GM18517 (cell line): ENCODE results near the gene CDKN1A.

Experiments
- ATAC-seq: cut with Tn5 transposase; IDR thresholded peaks from one replicate; pipeline ENCODE4 v1.9.1; 2021; ENCODE audit warnings: mild to moderate bottlenecking, moderate library complexity; ENCODE audit not compliant: unreplicated experiment

Gene CDKN1A

DNA sequence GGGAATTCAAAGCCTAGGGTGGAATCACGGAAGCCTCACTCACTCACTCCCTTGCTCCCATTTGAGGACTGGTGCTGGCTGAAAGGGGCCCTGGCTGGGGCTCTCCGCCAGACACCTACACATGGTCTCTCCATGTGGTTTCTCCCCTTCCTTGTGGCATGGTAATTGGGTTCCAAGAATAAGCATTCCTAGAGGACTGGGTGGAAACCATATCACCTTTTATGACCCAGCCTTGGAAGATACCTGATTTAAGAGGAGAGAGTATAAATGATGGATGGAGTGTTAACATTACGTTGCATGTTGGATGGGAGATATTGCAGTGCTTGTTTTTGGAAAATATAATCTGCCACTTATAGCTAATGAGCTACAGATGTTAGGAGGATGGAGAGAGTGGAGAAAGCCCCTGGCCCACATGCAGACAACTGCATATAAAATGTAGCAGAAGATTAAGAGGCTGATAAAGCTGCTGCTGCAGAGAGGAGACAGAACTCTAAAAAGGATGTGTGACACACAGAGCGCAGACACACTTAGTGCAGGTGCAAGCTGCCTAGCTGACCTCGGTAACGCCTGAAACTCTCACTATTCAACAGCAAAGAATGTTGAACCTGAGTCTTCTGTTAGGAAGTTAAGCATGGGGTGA is 23.3 kb upstream of the CDKN1A start:
- ATAC-seq = no peak

DNA sequence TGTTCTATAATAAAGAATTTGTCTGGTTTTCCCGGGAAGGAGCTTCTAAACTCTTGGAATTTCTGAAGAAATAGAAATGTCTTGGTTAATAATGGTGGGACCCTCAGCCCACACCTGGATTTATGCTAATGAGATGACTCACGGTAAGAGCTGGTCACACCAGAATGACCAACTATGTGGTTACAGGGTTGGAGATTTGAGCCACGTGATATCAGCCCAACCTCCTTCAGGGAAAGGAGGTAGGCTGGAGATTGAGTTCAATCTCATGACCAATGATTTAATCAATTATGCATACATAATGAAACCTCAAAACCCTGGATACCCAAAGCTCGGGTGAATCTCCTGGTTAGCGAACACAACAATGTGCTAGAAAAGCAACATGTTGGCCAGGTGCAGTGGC is 22.1 kb upstream of the CDKN1A start:
- ATAC-seq = no peak

DNA sequence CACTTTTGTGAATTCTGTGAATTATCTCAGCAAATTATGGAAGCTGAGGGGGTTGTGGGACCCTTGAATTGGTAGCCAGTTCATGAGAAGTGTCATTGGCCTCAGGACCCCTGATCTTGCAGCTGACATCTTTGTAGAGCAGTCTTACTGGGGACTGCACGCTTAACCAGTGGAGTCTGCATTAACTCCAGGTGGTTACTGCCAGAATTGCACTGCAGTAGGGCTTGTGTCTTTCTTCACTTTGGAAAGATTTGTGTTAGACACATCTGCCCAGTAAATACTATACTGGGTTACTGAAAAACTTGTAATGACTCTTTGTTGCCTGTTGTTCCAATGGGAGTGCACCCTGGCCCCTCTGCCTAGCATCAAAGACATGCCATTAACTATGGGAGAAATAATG is 21.2 kb upstream of the CDKN1A start:
- no peak for ATAC-seq

DNA sequence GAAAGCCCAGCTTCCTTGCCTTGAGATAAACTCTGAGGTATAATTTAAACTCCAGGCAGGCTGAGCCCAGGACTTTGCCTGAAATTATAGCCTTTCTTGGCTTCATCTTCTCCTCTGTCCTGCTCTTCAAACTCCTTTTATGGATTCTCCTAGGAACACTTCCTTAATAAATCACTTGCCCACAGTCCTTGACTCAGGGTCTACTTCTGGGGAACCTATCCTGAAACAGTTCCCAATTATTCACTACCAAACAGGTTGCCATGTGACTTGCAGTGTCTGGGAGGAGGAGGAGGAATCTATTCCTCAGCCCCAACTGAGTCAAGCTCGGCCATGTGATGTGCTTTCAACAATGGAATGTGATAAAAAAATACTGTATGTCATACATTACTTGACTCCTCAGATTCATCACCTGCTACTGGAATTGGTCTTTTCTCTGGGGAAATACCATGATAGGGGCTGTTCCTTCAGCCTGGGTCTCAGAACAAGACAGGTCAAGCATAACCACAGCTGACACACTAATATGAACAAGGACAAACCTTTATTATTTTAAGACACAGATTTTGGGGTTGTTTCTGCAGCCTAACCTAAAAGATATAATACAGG is 20.5 kb upstream of the CDKN1A start:
- ATAC-seq = no peak

DNA sequence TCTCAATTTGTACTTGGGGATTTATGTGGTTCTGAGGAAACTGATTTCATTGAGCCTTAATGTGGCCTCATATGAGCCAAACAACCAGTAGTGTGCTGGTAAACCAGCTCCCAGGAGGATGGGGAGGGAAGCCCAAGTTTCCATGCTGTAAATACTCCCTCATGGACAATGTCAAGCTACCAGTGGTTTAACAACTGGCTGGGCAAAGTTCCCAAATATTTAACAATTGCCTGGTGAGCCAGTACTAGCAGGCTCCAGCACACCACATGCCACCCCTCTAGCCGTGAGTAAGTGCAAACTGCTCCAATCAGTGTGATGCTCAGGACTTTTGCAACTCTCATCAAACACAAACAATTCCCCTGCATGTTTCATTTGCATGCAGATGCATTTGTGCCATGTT is 19.2 kb upstream of the CDKN1A start:
- ATAC-seq = no peak

DNA sequence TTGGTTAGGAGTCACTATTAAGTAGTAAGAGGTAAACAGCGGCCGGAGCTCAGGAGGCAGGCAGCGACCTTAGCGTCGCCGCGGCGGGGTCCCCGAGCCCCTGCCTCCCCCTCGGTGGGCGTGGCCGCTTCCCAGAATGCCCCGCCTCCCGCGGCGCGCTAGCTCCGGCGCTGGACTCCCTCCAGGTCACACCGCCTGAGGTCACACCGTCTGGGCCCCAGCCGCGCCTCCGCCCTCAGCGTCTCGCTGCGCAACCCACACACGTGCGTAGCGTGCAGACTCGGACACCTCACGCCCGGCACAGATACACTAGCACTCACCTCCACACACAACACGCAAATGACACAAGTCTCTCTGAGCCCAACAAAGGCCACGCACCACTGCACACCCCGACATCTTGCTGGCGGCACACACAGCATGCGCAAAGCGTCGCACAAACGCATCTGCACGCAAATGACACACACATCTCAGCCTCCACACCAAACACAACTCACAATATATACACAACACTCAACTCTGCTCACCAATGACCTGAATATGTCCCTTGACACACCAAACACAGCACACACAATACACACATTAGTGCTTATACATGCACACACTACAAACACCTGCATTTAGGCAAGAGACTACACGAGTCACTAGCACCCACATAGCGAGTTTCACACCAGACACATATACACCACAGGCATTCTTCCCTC is 17.6 kb upstream of the CDKN1A start:
- ATAC-seq = no peak

DNA sequence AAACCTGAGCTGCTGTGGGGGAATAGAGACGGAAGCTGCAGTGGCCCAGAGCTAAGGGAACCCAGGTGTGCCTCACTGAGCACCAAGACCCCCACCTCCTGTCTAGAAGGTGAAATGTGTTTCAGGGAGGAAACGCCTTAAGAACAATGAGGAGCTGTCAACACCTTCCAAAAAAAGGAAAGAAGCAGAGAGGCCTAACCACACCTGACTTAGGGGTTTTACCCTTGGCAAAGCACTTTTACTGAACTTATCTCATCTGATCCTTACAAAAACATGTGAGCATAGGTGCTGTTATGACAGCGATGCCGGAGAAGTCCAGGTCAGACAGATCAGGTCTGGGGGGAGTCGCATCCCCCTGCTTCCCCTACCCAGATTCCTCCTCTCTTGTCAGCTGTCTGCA is 16.1 kb upstream of the CDKN1A start:
- ATAC-seq = no peak

DNA sequence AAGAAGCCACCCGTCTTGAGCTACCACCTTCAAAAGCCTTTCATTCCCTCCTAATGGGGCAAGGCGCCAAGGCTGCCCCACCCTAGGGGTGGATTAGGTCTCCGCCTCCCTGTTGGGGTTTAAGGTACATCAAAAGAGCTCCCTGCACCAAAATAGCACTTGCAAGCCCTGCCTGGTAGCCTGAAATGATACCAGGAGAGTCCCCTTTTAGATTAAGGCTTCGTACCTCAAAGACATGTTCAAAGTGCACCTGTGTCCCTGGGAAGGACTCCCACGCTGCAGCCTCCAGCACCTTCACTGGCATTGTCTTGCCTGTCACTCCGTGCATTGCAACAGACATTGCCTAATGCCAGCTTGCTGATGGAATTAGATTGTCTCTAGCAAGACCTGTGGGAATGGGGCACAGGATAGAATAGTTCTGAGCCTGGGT is 15.7 kb upstream of the CDKN1A start:
- no peak for ATAC-seq

DNA sequence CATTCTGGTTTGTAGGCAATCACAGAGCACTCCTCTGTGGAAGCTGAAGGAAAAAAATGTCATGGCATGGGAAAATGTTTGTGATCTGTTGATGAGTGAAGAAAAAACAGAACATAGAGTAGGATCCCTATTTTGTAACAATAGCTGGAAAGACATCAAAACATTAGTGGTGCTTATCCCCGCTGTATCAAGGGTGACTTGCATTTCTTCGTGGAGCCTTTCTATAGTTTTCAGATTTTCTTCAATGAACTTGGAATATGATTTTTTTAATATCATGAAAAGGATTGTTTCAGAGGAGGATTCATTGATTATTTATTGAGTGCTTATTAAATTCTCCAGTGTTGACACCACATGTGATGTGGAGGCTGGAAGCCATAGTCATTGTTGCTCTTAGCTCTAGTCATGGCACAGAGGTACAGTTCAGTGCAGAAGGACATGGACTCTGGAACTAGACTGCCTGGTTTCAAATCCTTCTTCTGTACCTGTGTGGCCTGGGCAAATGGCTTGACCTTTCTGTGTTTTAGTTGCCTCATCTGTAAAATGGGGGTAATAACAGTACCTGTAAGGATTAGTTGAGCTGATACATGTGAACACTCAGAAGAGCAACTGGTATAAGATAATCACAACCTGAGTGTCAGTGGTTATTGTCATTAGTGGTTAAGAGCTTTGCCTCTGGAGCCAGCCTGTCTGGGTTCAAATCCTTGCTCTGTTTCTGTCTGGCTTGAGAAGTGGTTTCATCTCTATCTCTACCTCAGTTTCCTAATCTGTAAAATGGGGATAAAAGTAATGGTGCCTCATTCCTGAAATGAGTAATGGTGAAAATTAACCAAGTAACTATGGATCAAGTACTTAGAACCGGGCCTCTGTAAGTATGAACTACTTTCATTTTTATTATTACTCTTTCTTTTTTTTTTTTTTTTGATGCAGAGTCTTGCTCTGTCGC is 14.7 kb upstream of the CDKN1A start:
- ATAC-seq = no peak

DNA sequence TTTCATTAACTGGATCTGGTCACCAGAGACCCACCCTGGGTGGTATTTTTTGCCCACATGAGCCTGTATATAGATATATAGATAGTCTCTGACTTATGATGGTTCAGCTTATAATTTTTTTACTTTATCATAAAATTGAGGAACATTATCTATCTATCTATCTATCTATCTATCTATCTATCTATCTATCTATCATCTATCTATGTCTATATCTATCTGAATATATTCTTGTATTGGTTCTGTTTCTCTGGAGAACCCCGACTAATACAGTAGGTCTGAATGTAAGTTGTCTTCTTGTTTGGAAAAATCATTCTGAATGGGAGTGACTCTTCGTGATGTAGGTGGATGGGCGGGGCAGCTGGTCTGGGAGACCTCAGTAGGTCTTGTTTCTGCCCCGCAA is 13.3 kb upstream of the CDKN1A start:
- no peak for ATAC-seq

DNA sequence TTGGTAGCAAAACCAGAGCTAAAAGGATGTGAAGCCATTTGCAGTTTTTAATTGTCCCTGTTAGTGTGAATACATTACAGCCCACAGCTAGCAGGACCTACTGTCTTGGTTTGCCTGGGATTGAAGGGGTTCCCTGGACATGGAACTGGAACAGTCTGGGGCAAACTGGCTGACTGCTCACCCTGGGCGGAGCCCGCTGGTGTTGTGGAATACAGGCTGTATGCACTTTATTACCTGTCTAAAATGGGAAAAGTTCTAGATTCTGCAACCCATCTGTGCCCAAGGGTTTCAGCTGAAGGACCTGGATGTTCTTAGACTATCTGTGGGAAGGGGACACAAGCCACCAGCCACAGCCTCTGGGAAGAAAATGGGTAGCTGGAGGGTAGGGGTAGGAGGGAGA is 12.2 kb upstream of the CDKN1A start:
- ATAC-seq = no peak

DNA sequence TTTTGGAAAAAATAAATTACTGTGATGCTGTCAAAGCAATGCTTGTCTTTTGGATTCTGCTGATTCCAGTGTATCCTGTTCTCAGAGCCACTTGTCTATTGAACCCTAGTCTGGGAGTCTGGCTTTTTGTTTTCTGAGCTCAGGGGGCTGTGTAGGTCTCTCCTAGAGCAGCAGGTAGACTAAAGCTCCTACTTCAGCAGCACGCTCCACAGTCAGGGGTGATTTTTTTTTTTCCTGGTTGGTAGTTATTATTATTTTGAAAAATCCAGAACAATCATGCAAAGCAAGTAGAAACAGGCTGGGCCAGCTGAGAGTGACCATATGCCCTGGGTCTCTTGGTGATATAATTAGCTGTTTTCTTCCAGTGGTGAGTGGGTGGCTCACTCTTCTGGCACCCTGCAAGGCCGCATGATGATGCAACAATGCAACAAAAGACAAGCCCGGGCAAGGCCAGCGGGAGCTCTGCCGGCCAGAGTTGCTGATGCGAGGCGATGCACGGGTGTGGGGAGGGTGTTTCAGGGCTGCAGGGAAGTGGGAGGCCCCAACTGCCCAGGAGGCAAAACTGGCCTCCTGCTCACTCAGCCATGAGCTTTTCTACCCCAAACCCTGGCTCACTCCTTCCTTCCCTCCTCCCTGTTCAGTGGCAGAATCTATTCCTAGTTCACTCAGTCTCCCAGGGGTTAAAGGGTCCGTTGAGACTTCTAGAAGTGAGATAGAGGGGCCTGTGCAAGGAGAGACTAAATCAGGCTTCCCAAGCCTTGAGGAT is 11.5 kb upstream of the CDKN1A start:
- ATAC-seq = peak; percentile 68

DNA sequence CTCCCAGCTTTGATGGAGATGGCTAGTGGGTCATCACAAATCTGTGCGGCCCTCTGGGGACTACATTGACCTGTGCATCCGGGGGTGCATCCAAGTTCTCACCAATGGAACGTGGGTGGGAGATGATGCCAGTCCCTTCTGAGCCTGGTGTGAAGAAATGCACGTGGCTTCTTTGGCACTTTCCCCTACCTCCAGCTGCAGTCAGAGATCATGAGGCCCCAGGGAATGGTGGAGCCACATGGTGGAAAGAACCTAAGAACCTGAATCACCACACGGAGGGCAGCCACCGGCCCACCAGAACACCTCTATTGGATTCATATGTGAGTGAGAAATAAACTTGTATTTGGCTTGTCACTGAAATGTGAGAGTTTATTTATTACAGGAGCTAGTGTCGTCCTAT is 9.9 kb upstream of the CDKN1A start:
- no peak for ATAC-seq

DNA sequence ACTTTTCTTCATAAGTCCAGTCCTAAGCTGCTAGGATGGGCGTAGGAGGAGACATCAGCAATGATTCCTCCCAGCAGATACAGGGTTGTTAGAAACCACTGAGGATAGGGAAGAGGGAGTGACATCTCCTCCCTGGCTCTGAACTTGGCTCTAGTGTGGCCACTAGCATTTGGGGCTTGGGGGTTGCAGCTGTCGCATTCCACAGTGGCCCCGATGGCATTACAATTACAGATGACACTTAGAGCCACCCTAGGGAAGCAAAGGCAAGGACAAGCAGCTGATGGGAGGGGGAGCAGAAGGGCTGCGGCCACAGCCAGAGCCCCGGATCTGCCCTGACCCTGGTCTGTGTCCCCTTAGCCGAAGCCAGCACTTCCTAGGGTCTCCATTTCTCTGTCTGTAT is 9.5 kb upstream of the CDKN1A start:
- ATAC-seq = no peak

DNA sequence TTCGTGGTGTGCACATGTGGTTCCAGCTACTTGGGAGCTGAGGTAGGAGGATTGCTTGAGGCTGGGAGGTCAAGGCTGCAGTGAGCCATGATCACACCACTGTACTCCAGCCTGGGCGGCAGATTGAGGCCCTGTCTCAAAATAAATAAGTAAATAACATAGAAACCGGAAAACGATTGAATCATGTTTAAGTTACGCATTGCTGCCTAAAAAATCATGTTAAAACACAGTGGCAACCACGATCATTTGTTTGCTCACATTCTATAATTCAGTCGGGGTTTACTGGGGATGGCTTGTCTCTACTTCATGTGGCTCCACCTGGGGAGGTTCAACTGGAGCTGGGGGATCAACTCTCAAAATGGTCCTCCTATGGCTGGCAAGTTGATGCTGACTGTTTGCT is 8.2 kb upstream of the CDKN1A start:
- ATAC-seq = no peak

DNA sequence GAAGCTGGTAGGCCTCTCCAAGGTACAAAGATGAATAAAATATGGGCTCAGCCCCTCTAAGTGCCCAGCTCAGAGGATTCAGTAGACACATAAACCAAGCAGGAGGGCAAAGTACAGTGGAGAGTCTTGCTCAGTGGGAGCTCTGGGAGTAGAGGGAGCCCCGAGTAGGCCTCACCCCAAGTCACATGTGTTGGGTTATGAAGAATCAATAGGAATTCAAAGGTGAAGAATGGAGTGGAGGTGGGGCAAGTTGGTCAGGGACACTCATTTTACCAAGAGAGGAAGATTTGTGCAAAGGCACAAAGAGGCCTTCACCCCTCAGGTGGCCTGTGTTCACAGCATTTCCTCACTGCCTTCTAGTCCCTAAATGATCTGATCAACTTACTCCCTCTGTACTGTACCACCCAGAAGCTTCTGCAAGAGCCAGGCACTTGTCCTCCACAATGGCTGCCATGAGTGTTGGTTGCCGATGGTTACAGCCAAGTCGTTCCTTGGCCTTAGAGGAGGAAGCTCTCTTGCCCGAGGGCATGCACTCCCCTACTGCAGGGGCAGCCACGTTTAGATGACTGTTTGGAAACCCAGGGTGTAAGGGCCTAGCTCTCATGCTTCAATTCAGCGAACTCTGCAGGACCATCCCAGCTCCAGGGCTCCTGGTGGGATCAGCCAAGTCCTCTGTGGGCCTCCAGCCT is 6.7 kb upstream of the CDKN1A start:
- no peak for ATAC-seq

DNA sequence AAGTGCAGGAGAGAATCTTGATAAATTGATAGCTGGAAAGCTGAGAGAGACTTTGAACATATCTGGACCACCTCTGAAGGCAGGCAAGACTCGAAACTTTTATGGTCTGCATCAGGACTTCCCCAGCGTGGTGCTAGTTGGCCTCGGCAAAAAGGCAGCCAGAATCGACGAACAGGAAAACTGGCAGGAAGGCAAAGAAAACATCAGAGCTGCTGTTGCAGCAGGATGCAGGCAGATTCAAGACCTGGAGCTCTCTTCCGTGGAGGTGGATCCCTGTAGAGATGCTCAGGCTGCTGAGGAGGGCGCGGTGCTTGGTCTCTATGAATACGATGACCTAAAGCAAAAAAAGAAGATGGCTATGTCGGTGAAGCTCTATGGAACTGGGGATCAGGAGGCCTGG is 4.6 kb upstream of the CDKN1A start:
- no peak for ATAC-seq

DNA sequence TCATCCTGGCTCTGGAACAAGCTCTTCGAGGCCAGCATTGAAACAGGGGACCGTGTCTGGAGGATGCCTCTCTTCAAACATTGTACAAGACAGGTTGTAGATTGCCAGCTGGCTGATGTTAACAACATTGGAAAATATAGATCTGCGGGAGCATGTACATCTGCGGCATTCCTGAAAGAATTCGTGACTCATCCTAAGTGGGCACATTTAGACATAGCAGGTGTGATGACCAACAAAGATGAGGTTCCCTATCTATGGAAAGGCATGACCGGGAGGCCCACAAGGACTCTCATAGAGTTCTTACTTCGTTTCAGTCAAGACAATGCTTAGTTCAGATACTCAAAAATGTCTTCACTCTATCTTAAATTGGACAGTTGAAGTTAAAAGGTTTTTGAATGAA is 3.6 kb upstream of the CDKN1A start:
- no peak for ATAC-seq

DNA sequence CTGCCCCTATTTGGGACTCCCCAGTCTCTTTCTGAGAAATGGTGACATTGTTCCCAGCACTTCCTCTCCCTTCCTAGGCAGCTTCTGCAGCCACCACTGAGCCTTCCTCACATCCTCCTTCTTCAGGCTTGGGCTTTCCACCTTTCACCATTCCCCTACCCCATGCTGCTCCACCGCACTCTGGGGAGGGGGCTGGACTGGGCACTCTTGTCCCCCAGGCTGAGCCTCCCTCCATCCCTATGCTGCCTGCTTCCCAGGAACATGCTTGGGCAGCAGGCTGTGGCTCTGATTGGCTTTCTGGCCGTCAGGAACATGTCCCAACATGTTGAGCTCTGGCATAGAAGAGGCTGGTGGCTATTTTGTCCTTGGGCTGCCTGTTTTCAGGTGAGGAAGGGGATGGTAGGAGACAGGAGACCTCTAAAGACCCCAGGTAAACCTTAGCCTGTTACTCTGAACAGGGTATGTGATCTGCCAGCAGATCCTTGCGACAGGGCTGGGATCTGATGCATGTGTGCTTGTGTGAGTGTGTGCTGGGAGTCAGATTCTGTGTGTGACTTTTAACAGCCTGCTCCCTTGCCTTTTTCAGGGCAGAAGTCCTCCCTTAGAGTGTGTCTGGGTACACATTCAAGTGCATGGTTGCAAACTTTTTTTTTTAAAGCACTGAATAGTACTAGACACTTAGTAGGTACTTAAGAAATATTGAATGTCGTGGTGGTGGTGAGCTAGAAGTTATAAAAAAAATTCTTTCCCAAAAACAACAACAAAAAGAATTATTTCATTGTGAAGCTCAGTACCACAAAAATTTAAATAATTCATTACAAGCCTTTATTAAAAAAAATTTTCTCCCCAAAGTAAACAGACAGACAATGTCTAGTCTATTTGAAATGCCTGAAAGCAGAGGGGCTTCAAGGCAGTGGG is 2.1 kb upstream of the CDKN1A start:
- ATAC-seq = no peak
